ENCODE results near the gene MARF1. TPM values are rescaled to one million over a fixed set of nuclear protein-coding genes. Genes with fewer than 3 reads are reported as not detected.
A peak's percentile ranks its signal among the peaks of the same experiment; 100 is the strongest.

MARF1 gene
- total and polyA plus RNA-seq, 9 of the 15 experiments (the other 6 are each of a cell fraction or from before 2014, with no cell fraction given), result 4.7 to 33.2 (median 11.7) TPM

DNA sequence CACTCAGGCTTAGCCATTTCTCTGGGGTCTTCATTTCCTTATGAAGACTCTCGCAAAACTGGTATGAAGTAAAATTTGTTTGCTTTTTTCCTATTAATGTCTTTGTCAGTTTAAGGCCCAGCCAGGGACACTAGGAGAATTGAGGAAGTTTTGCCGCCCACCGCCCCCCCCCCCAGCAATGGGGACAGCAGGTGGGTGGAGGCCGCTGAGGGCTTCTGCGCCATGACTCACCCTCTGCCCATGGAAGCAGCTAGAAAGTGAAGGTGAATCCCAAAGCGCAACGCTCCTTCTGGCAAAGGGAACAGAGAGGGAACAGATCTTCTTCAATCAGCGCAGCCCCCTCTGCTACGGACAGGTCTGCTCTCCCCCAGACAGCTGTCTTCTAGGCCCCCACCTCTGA is 49.7 kb downstream of the MARF1 start (continued):
- TF ChIP-seq POLR2H (tag; IDR thresholded peaks at IDR 0.05; ENCODE audit: low read depth), result no peak
- no peak for TF ChIP-seq ELF2 (CRISPR knock-in tag; IDR thresholded peaks at IDR 0.05)
- TF ChIP-seq, protein P1, sequence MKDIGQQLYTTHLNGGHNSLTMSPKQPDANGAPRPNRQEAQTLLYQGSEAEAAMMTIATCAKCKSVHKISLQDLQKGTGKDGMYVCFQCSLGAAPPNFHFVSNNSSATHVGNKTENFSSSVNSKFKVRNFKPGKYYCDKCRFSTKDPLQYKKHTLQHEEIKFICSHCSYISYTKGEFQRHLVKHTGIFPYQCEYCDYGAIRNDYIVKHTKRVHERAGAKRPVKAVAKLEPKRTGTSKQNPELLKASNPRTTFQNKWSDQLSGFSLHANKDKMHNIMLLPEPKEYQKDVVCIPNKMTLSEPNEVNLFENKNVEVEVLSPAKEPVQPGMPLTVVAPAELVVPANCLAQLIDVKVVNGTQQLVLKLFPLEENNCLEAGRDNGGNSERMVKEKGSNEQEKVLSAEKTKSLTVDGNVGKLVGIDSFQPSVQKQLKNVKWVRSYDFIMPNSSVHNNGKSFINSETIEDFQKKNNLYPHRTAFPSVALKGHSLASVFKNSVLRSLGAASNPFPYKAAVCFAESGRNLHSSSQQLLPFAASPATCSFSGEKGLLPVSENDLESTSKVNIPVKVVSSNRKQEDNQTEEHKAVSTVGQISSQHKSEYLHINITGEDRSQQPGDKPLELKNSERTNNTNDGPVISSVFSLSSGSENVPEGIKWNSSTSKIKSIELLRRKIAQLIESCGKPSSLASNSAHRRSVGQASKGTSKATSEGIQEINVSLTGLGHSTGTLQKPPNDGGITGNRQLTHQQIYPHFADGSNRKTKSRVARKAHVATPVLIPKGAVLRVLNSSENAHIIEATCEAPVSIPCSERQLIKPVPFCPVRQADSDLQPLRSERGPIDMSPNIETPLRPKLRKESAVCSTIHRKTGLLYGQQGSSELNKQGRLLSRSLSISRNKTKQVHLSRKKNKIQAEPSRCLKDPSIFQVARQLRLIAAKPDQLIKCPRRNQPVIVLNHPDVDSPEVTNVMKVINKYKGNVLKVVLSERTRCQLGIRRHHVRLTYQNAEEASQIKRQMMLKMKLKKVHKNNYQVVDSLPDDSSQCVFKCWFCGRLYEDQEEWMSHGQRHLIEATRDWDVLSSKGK (CRISPR knock-in tag; IDR thresholded peaks at IDR 0.05), result no peak
- TF ChIP-seq ARID1B (IDR thresholded peaks at IDR 0.05), result peak; percentile 46
- TF ChIP-seq, protein P2, sequence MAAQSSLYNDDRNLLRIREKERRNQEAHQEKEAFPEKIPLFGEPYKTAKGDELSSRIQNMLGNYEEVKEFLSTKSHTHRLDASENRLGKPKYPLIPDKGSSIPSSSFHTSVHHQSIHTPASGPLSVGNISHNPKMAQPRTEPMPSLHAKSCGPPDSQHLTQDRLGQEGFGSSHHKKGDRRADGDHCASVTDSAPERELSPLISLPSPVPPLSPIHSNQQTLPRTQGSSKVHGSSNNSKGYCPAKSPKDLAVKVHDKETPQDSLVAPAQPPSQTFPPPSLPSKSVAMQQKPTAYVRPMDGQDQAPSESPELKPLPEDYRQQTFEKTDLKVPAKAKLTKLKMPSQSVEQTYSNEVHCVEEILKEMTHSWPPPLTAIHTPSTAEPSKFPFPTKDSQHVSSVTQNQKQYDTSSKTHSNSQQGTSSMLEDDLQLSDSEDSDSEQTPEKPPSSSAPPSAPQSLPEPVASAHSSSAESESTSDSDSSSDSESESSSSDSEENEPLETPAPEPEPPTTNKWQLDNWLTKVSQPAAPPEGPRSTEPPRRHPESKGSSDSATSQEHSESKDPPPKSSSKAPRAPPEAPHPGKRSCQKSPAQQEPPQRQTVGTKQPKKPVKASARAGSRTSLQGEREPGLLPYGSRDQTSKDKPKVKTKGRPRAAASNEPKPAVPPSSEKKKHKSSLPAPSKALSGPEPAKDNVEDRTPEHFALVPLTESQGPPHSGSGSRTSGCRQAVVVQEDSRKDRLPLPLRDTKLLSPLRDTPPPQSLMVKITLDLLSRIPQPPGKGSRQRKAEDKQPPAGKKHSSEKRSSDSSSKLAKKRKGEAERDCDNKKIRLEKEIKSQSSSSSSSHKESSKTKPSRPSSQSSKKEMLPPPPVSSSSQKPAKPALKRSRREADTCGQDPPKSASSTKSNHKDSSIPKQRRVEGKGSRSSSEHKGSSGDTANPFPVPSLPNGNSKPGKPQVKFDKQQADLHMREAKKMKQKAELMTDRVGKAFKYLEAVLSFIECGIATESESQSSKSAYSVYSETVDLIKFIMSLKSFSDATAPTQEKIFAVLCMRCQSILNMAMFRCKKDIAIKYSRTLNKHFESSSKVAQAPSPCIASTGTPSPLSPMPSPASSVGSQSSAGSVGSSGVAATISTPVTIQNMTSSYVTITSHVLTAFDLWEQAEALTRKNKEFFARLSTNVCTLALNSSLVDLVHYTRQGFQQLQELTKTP (IDR thresholded peaks at IDR 0.05; ENCODE audit: low read depth in 1 of 2, partially characterized antibody in 2 of 2), result no peak
- no peak for TF ChIP-seq SRSF1 (IDR thresholded peaks at IDR 0.05; ENCODE audit: low read depth, low read length)
- TF ChIP-seq RBM17 (IDR thresholded peaks at IDR 0.05; ENCODE audit: borderline replicate concordance, low read depth, low read length), result no peak
- no peak for TF ChIP-seq MAFF (IDR thresholded peaks at IDR 0.05; ENCODE audit: low read length)
- TF ChIP-seq TAF9B (IDR thresholded peaks at IDR 0.05; ENCODE audit: partially characterized antibody), result no peak
- TF ChIP-seq RUNX1 (IDR thresholded peaks at IDR 0.05; ENCODE audit: low read depth), result no peak
- TF ChIP-seq ZNF707 (CRISPR knock-in tag; conservative IDR thresholded peaks at IDR 0.05), result no peak
- TF ChIP-seq ZEB2 (IDR thresholded peaks at IDR 0.05), result no peak
- no peak for TF ChIP-seq ZNF77 (CRISPR knock-in tag; IDR thresholded peaks at IDR 0.05)
- no peak for TF ChIP-seq NONO (IDR thresholded peaks at IDR 0.05; ENCODE audit: low read depth in 2 of 2, low read length in 1 of 2)
- TF ChIP-seq MEF2A (IDR thresholded peaks at IDR 0.05; ENCODE audit: control insufficient read depth, low read depth, low read length), result no peak
- TF ChIP-seq ETS2 (tag; IDR thresholded peaks at IDR 0.05; ENCODE audit: borderline replicate concordance, poor library complexity, severe bottlenecking), result no peak
- TF ChIP-seq CCNT2 (IDR thresholded peaks at IDR 0.05; ENCODE audit: borderline replicate concordance, extremely low read depth, insufficient read length, low read depth, low read length), result peak; percentile 26
- TF ChIP-seq TRIM24 (IDR thresholded peaks at IDR 0.05), result no peak
- TF ChIP-seq RFX7 (CRISPR knock-in tag; IDR thresholded peaks at IDR 0.05), result no peak
- TF ChIP-seq SMARCA5 (IDR thresholded peaks at IDR 0.05), result no peak
- no peak for TF ChIP-seq HMG20A (CRISPR knock-in tag; conservative IDR thresholded peaks at IDR 0.05)
- TF ChIP-seq TEAD1 (CRISPR knock-in tag; IDR thresholded peaks at IDR 0.05), result no peak
